GM19239 (cell line): ENCODE data around the gene RSPH9.
"Not testable (repeated sequence)": the region's sequence is repeated elsewhere in the genome, so short reads cannot be mapped to it uniquely, and the experiment has no call there.

ENCODE experiments used
- DNase-seq: peaks from one replicate; pipeline ENCODE4 v3.0.0; 2011; ENCODE audit warnings: low spot score; ENCODE audit not compliant: insufficient read length
- FAIRE-seq: peaks from 2 replicates; lab custom pipeline; 2011; peaks lifted over from hg19 to GRCh38; lab: Jason Lieb, UNC

The RSPH9 gene

GRCh38 chr6:43628393-43629103 lies 16.3 kb upstream of the RSPH9 start:
- DNase-seq (no peak), FAIRE-seq (peak; percentile 26)

GRCh38 chr6:43629104-43629504 lies 15.7 kb upstream of the RSPH9 start, which contains the start of gene GTPBP2:
Gene GTPBP2, minus strand, starts transcription at chr6:43629264. Its CDS starts 102 bp downstream, at chr6:43629162.
- FAIRE-seq = peak; percentile 95
- DNase-seq = peak; percentile 89

DNA sequence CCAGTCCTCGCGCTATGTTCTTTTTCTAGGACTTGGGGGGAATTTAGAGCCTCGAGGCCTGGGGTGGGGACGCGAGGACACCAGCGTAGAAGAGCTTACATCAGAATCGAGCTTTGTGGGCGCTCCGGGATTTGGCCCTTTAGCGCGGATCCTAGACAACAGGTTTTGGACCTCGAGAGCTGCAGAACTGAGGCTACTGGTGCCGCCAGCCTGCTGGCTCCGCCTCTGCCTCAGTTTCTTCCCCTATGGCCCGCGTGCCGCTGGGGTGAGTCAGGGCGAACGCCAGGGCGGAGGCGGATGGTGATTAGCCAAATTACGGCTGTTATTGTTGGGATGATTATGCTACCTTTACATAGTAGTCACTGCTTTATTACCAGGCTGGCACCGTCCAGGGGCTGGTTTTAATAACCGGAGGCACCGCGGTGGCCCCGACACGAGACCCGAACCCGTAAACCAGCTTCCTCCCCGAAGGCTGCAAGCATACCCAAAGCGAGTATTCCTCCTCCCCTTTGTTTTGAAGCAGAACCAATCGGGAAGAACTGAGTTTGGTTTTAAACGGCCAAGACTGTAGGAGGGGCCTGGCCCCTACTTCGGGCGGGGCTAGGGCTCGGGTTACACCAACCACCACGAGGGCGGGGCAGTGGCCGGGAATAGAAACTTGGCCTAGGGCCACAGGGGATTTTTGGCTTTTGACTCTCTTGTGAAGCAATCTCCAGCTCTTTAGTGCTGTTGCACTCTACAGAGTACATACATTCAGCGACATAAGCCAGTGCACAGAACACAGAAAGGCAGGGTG lies 15.1 kb upstream of the RSPH9 start:
- FAIRE-seq (peak; percentile 99), DNase-seq (peak; percentile 88)

- no peak for FAIRE-seq
- DNase-seq = no peak
Observed at GRCh38 chr6:43630980-43631619, 13.7 kb upstream of the RSPH9 start.

DNA sequence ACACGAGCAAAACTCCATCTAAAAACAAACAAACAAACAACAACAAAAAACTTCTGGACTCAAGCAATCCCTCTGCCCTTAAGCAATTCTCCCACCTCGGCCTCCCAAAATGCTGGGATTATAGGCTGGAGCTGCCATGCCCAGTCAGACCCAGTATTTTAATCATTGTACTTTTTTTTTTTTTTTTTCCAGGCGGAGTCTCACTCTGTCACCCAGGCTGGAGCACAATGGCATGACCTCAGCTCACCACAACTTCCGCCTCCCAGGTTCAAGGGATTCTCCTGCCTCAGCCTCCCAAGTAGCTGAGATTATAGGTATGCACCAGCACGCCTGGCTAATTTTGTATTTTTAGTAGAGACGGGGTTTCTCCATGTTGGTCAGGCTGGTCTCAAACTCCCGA lies 11.8 kb upstream of the RSPH9 start:
- not testable (repeated sequence) for DNase-seq, FAIRE-seq

- DNase-seq (no peak), FAIRE-seq (no peak)
Observed at GRCh38 chr6:43634702-43635303, 10.0 kb upstream of the RSPH9 start.

DNA sequence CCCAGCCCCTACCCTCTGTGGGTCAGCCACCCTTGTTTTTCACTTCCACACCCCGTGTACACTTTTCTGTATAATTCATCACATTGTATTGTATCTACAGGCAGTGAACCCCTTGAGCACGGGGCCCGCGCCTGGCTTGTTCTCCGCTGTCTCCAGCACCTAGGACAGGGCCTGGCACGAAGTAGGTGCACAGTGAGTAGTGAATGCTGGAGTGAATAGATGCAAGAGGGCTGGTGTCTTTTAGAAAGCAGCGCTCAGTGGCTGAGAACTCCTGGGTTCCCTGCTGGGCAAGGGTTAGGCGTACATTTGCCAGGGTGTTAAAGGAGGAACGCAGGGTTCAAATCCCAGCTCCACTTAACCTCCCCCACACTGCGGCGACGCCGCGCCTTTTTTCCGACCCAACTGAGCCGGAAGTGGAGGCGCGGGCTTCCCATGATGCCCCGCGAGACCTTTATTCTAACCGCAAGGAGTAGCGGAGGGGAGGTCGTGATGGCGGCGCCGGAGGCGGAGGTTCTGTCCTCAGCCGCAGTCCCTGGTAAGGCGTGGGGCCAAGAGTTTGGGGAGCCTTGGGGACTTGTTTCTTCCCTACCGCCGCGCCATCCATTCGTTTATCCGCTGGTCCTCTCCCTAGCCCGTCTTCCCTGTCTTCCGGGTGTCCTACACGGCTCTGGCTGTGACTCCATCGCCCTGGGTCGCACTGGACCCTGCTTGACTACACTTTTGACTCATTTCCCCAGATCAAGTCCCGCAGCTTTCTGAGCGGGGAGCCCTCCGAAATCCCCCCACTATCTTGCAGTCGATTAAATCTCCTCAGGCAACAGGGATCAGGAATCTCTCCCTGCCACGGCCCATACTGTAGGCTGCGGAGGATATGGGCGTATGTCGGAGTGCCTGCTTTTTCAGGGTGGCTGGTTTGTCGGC lies 9.2 kb upstream of the RSPH9 start, which contains the start of gene MAD2L1BP:
TSS of gene MAD2L1BP (plus strand) at position 454 of the 921 bp plus-strand sequence. CDS start at position 490, 36 bp downstream.
- FAIRE-seq (peak; percentile 87), DNase-seq (no peak)

GRCh38 chr6:43636308-43636659 lies 8.6 kb upstream of the RSPH9 start:
- no peak for FAIRE-seq
- DNase-seq = no peak

GRCh38 chr6:43639984-43640800 lies 4.6 kb upstream of the RSPH9 start:
- FAIRE-seq (no peak), DNase-seq (no peak)

- DNase-seq (no peak), FAIRE-seq (no peak)
Observed at GRCh38 chr6:43645613-43645964, 753 bp downstream of the RSPH9 start.

- no peak for DNase-seq
- FAIRE-seq = no peak
Observed at GRCh38 chr6:43647613-43648012, 2.8 kb downstream of the RSPH9 start.

DNA sequence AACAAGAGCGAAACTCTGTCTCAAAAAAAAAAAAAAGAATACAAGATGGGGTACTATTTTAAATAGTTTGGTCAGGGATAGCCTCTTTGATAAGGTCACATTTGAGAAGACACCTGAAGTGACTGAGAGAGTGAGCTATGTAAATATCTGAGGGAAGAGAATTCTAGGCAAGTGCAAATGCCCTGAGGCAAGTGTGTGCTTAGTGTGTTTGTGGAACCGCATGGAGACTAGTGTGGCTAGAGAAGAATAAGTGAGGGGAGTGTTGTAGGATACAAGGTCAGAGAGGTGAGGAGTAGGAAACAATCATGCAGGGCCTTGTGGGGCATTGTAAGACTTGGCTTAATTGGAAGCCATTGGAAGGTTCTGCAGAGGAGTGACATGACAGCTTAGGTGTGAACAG lies 3.4 kb downstream of the RSPH9 start:
- DNase-seq = no peak
- FAIRE-seq = no peak

DNA sequence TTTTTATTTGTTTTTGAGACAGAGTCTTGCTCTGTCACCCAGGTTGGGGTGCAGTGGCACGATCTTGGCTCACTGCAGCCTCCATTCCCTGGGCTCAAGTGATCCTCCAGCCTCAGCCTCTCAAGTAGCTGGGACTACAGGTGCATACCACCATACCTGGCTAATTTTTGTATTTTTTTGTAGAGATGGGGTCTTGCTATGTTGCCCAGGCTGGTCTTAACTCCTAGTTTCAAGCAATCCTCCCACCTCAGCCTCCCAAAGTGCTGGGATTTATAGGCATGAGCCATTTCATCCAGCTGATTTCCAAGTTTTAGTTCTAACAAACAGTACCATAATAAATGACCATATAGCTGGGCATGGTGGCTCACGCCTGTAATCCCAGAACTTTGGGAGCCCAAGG lies 8.0 kb downstream of the RSPH9 start:
- FAIRE-seq, DNase-seq: not testable (repeated sequence)

DNA sequence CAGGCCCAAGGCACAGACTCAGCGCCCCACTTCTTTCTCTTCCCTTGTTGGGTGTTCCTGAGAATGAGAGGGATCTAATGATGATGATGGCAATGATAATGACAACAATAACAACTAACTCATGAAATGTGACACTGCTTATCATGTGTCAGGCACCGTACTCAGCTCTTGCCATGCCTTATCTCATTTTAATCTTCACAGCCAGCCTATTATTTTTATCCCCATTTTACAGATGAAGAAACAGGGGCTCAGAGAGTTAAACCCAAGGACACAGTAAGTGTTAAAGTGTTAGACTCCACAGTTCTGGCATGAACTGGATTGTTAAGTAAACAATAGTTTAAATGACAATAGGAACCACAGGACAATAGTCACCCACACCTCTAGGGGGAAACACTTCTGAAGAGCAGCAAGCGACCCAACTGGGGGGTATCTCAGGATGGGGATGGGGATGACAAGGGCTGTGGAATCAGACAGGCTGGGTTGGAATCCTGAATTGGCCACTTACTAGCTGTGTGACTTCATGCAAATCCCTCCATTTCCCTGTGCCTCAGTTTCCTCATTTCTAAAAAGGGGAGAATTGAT lies 12.5 kb downstream of the RSPH9 start:
- DNase-seq (no peak), FAIRE-seq (no peak)

DNA sequence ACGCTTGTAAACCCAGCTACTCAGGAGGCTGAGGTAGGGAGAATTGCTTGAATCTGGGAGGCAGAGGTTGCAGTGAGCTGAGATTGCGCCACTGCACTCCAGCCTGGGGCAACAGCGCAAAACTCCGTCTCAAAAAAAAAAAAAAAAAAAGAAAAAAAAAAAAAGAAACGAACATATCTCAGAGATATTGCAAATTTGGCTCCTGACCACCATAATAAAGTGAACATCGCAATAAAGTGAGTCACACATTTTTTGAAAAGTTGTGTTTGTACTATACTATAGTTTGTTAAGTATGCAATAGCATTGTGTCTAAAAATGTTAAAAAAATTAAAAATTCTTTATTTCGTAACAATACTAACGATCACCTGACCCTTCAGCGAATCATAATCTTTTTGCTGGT lies 13.3 kb downstream of the RSPH9 start:
- DNase-seq (no peak), FAIRE-seq (no peak)

DNA sequence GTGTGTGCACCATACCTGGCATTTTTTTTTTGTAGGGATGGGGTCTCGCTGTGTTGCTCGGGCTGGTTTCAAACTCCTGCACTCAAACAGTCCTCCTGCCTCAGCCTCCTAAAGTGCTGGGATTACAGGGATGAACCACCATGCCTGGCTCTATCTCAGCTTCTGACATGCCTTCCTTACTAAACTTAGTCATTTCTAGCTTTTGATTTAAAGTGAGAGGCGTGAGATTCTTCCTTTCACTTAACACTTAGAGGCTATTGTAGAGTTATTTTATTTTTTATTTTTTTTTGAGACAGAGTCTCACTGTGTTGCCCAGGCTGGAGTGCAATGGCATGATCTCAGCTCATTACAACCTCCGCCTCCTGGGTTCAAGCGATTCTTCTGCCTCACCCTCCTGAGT lies 18.1 kb downstream of the RSPH9 start:
- FAIRE-seq, DNase-seq: not testable (repeated sequence)

- DNase-seq (no peak), FAIRE-seq (no peak)
Observed at GRCh38 chr6:43665376-43665775, 20.5 kb downstream of the RSPH9 start.

- no peak for FAIRE-seq
- no peak for DNase-seq
Observed at GRCh38 chr6:43666196-43666920, 21.5 kb downstream of the RSPH9 start.
